Epithelial cell of proximal tubule (primary cell): ENCODE results near the gene WDFY4. TPM values are rescaled to one million over a fixed set of nuclear protein-coding genes. Genes with fewer than 3 reads are reported as not detected.

Experiments used
- DNase-seq: peaks from one replicate; pipeline ENCODE4 v3.0.0-alpha.2; 2011; ENCODE audit warnings: low read depth
- H3K4me3 ChIP-seq: 2 replicates; pipeline ENCODE4 v1.5.1; 2011; ENCODE audit warnings: low read depth, mild to moderate bottlenecking, low read length
- total RNA-seq: library from RNA; depleted of rRNA; stranded (reverse); fragments of >200 nt; gene quantifications from 2 replicates; pipeline ENCODE4 v1.2.3, GENCODE V29; 2015
- TF ChIP-seq, protein P1 (sequence below): conservative IDR thresholded peaks from 2 replicates; pipeline ENCODE4 v1.5.1; 2012; ENCODE audit warnings: low read depth, mild to moderate bottlenecking, low read length

Gene WDFY4
- total RNA-seq, 1 donor from 2014 or later = not detected

DNA sequence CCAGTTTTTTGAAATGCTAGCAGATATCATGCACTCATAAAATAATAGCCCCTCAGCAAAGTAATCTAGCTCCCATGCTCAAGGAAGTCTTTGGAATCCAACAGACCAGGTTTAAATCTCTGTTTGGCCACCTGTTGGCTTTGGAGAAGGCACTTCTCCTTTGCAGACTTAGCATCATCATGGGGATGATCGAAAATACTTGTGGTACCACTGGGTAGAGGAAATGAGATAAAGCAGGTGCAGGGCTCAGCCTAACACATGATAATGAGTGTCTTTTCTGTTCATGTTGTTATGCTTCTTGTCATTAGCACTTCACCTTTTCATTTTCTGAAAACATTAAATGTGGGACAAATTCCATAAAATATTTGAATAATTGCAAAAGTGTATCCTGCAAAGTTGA, 187.6 kb downstream of the WDFY4 start:
- DNase-seq = no peak
- no peak overlapping the region for H3K4me3 ChIP-seq
- TF ChIP-seq, protein P1, sequence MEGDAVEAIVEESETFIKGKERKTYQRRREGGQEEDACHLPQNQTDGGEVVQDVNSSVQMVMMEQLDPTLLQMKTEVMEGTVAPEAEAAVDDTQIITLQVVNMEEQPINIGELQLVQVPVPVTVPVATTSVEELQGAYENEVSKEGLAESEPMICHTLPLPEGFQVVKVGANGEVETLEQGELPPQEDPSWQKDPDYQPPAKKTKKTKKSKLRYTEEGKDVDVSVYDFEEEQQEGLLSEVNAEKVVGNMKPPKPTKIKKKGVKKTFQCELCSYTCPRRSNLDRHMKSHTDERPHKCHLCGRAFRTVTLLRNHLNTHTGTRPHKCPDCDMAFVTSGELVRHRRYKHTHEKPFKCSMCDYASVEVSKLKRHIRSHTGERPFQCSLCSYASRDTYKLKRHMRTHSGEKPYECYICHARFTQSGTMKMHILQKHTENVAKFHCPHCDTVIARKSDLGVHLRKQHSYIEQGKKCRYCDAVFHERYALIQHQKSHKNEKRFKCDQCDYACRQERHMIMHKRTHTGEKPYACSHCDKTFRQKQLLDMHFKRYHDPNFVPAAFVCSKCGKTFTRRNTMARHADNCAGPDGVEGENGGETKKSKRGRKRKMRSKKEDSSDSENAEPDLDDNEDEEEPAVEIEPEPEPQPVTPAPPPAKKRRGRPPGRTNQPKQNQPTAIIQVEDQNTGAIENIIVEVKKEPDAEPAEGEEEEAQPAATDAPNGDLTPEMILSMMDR = no peak

DNA sequence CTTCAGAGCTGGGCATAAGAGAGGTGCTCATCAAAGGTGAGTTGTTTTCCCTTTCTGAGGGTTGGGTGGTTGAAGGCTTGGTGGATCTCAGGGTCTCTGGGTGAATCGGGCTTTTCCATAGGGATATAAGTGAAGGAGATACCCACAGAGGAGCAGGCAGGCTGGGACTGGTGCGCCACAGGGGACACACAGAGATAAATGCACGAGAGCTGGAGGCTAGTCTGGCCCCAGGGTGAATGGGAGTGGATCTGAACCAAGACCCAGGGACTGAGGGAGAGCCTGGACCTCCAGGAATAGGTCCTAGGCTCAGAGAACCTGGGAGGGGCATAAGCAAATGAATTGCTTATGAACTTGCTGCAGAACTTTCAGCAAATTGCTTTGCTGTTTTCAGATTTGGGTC, 193.4 kb downstream of the WDFY4 start:
- DNase-seq = no peak
- H3K4me3 ChIP-seq = no peak overlapping the region
- TF ChIP-seq, protein P1 = no peak

GRCh38 chr10:48879451-48879850, 194.8 kb downstream of the WDFY4 start:
- no peak overlapping the region for H3K4me3 ChIP-seq
- DNase-seq = no peak
- TF ChIP-seq, protein P1 = no peak

DNA sequence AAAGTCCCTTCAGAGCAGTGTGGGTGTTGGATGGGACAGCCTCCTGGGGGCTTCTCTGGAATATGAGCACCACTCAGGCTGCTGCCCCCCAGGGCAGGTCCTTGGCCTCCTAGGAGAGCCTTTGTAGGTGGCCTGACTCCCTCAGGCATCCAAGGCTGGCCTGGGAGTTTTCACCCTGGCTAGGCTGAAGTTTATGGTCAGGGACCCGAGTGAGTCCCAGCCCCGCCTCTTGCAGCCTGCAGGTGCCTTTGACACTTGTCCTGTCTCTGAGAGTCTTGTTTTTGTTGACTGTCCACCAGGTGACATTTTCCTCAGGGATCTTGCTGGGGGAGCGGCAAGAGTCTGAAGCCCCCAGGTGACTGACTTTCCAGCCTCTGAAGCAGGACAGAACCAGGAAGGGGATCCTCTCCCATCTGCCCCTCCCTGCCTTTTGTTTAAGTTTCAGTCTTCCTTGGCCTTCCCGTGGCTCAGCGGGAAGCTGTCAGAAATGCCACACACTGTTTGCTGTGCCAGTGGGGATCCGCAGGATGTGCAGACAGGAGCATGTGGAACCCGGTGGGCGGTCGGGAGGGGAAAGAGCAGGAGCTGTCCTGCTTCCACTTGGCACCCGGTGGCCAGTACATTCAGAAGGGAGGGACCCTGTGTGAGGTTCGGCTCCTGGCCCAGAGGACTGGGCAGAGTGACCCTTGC, 195.5 kb downstream of the WDFY4 start:
- DNase-seq = no peak
- H3K4me3 ChIP-seq = no peak overlapping the region
- TF ChIP-seq, protein P1 = no peak

DNA sequence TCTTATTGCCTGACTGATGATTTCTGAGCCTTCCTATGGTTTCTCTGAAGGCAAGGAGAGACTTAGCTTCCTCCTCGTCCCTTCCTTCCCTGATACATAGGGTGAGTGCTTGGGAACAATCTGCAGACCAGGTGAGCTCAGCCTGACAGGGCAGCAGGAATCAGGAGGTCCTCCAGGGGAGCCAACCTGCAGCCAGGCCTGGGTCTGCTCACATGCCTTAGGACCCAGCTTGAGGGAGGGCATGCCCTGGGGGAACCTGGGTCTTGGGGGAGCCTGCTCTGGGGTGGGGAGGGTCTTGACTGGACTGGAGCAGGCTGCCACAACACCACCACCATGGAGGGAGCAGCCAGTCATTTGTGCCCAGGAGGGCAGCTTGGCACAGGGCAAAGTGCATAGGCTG, 197.3 kb downstream of the WDFY4 start:
- DNase-seq = no peak
- no peak overlapping the region for H3K4me3 ChIP-seq
- TF ChIP-seq, protein P1 = no peak

GRCh38 chr10:48882881-48883280, 198.2 kb downstream of the WDFY4 start:
- TF ChIP-seq, protein P1 = no peak
- H3K4me3 ChIP-seq = no peak overlapping the region
- no peak for DNase-seq

DNA sequence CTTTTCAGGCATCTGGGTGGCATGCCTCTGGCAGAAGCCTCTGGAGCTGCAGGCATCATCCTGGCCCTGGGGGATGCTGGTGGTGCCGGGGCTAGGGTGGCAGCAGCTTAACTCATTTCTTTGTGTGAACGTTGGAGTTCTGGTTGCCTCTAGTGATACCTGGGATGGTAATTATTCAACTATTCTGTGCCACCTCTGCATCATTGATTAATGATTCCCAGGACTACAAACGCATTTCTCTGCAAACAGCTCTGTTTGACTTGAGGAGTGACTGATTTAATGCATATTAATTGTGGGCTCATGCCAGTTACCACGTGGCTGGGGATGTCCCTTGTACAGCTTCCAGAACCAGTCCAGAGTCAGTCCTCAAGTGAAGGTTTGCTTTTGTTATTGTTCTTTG, 199.0 kb downstream of the WDFY4 start:
- TF ChIP-seq, protein P1 = no peak
- no peak for DNase-seq

More for the DNA sequence above, 199.0 kb downstream of the WDFY4 start:
- H3K4me3 ChIP-seq = no peak overlapping the region
